Left renal cortex interstitium (tissue), 4 donors: Measurements from ENCODE around the gene ALK. TPM values are rescaled to one million over a fixed set of nuclear protein-coding genes. Genes with fewer than 3 reads are reported as not detected.

Experiments
- DNase-seq, 4 donors: peaks; one replicate each; pipeline ENCODE4 v3.0.0-alpha.2; 2013; ENCODE audit warnings: low read depth in 4 of 4, low spot score in 2 of 4, missing footprints in 1 of 4
- polyA plus RNA-seq, 4 donors: library from polyadenylated mRNA; unstranded; fragments of 120-200 nt; gene quantifications; one replicate each; pipeline ENCODE4 v1.2.1, GENCODE V29; 2013; ENCODE audit not compliant: insufficient read length in 4 of 4

Gene ALK
- under 1 TPM; 0.24 to 0.68 (median 0.31) TPM for polyA plus RNA-seq

DNA sequence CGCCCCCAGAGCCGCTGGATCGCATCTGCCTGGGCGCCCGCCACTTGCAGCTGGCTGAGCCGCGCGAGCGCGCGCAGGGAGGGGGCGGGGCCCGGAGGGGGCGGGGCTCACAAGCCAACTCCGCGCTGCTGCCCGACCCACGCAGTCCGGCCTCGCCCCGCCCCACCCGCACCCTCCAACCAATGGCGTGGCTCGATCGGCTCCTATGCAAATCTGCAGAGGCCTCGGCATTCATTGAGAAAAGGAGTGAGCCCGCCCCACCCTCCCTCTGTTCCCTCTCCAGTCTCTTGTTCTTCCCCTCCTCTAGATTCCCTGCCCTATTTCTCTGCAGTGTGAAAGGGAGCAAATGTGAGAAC, at the start of gene ALK:
Gene ALK (minus strand): TSS at position 27 of the 356 bp plus-strand sequence. CDS start 927 bp downstream, outside the sequence.
- DNase-seq, result peak in 3 of 4 donors; percentile 68 to 86 (median 75)

DNA sequence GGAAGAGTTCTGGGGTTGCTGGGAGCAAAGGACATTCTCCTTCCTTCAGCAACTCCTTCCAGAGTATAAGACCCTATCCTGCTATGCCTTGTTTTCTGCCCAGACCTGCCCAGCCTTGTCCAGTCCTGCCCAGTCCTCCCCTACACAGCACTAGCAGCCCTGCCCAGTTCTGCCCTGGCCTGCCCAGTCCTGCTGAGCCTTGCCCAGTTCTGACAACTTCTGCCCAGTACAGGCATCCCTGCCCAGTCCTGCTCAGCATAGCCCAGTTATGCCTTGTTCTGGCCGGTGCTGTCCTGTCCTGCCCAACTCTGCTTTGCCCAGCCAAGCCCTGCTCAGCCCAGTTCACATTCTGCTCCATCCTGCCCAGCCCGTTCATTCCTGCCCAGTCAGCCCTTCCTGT, 44.9 kb upstream of the ALK start:
- no peak for DNase-seq

DNA sequence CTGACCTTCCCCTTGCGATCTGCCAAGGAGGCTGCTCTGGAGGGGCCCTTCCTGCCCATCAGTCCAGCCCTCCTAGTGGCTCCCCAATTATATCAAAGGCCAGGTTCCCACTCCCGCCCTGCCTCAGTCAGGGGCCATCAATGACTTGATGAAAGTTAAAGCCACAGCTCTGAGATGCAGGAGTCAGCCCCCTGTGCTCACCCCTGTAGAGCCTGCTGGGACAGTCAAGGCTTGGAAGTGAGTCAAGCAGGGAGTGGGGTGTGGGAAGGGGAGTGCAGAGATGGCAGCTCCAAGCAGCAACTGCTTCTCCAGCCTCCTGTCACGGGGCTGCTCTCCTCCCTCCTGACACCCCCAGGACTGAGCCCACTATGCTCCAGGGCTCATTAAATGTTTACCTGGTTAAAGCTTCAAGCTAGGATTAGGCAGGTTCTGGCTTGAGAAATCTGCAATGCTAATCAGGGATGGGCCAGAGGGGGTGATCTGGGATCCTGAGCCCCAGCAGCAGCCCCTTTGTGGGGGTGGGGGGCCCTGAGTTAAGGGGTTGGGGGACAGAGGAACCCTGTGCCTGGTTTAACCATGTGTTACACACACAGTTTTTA, 42.7 kb upstream of the ALK start:
- DNase-seq, result no peak

DNA sequence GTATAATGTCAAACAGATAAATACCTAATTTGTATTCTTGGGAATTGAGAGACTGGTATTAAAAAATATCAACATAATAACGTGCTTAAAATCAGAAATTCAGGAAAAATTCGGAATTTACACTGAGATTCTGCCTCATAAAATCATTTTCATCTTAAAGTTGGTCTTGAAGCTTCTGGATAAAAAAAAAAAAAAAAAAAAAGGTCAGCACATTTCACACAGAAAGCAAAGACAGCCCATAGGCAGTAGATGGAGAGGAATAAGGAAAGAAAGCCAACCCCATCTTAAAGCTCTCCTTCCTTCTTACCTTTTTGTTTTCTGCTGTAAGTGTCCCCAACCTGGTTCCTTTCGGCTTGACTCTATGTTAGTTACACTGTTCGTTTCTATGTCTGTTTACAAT, 41.5 kb upstream of the ALK start:
- no peak for DNase-seq

DNA sequence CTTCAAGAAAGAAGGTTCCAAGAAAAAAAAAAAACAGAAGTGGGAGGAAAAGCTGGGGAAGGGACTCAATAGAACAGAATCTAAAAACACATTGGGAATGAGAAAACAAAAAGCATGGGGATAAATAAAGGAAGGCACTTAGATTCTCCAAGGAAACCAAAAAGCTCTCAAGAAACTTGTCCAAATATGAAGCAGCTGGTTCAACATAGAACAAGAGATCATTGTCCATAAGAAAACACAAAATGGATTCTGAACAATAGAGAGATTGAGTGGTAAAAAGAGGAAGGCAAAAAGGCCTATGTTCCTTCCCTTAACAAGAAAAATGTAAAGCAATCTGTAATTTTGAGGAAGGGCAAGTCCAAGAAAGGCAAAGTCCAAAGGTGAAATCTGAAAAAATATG, 32.9 kb upstream of the ALK start:
- no peak for DNase-seq

DNA sequence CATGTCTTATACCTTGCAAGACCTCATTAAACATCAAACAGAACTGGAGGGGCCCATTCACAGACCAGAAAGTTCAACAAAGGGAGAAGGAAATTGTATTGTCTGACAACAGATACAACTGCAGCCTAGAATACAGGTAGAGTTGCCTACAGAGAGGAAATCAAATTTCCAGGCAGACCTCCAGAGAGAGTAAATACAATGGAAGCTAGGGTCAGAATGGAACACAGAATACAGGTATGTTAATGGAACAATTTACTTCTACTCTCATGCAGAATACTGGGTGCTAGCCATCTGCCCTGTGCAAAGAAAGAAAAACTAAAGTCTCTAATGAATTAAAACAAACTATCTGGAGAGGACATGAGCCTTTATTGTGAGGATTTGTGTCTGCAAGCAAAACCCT, 31.6 kb upstream of the ALK start:
- no peak for DNase-seq

DNA sequence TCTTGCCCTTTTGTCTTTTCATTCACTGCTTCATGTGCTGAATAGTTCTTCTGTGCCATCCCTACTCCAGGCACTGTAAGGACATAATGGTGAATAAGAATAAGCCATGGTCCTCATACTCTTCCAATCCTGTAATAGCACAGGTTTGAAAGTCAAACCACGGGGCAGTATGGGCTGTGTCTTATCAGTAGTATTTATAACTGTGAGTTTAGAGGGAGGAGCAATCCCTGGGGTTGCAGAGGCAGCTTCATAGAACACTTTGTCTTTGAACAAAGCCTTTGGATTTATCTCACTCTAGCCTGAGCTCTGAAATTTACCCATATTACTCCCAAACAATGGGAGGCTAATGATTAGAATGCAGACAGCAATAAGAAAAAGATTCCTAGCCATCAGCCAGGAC, 30.2 kb upstream of the ALK start:
- DNase-seq, result no peak

DNA sequence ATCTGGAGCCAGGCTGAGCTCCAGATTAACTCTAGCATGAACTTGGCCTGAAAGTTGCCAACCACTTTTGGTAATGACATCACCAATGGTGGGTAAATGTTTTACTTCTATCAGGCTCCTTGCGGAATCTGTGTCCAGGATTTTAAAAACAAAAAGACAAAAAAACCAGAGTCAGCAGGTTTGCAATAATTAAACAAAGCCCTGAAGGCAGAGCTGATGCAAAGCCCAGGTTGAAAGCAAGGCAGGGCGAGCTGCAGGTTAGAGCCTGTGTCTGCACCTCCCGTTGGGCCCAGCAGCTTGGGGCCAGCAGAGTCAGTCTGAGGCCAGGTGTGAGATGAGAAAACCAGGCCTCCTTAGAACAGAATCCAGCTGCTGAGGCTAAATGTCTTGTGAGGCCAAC, 29.1 kb upstream of the ALK start:
- peak in 1 of 4 donors; percentile 0 for DNase-seq

DNA sequence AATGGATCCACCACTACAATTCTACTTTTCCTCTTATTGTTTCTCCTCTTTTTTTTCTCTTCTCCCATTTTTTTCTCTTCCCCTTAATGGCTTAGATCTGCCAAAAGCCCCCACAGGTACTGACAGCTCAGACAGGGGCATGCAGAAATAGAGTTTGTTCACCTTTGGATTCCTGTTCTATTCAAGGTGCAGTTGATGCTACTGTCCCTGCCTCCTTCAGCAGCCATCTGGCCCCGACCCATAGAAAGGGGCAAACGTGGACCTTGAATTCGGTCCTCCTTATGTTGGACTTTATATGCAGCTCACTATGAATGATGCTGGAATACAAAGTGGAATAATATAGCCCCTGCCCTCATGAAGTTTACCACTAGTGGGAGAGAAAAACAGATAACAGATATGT, 27.7 kb upstream of the ALK start:
- no peak for DNase-seq

DNA sequence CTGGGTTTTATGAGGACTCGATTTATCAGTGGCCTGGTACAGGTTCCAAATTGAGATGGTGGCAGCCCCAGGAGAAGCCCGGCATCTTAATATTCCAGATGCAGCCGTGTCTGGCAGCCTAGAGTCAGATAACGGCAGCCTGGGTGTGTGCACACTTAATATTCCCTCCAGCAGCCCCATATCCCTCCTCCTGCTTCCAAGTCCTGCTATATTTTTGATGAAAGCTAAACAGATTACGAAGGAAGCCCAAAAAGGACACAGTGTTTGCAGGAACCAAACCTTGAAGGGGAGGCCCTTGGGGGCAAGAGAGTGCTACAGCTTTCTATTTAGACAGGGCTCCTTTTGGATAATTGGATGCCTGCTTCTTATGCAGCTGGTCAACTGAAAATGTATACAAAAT, 25.1 kb upstream of the ALK start:
- no peak for DNase-seq

DNA sequence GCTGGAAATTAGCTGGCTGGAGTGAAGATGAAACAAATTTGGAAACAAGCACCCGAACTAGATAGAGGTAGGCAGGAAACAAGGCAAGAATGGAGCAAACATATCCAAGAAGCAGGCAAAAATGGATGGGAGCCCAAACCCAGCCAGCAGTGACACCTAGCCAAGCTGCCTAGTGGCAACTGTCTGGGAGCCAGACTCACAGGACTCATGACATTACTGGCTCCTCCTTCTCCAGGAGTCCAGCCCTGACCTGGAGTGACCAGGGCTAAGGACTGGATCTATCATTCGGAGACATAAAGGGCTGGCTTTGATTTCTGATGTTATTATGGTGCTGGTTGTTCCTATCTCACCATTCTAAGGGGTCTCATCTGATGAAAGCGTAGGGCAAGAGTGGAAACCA, 21.3 kb upstream of the ALK start:
- DNase-seq, result no peak

DNA sequence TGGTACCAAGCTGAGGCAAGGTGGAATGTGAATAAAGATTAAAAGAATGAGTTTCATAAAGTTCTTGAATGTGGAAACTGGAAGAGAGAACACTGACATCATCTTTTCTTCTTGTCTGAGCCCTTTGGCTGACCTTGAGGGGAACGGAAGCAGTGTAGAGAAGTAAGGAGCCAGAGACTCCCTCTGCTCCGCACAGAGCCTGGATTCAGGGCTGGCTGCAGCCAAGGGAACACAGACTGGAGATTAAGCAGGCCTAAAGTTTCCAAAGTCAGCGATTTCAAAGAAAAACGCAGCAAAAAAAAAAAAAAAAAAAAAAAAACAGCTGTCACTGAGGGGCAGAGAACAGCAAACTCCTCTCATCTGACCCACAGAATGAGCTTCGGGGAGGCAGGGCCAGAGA, 19.3 kb upstream of the ALK start:
- no peak for DNase-seq

DNA sequence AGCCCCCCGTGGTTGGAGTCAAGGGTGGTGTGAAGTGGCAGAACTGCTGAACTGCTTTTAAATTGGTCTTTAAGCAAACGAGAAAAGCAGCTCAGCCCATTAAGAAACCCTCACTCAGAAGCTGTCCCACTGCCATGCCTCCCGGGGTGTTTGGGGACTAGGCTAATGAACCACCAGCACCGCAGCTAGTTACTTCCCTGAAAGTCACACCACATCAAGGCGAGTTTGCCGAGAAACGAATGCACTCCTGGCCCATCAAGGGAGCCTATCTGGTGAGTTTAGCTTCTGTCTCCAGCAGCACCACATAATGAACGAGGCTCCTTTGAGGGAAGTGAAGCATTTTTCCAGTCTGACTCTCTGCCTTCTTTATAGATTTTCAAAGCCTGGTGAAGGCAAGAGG, 14.6 kb upstream of the ALK start:
- no peak for DNase-seq

DNA sequence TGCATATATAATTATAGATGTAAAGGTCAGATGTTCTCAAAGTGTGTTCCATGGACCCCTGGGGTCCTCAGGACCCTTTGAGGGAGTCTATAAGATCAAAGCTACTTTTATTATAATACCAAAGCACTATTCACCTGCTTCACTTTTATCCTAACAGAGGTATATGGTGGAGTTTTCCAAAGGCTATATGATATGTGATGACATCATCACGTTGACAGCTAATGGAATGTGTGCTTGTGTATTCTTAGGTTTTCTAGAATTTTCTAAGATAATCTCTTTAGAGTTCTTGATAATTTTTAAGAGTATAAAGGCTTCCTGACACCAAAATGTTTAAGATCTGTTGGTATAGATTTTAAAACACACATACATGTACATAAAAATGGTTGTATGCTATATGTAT, 10.4 kb upstream of the ALK start:
- no peak for DNase-seq

DNA sequence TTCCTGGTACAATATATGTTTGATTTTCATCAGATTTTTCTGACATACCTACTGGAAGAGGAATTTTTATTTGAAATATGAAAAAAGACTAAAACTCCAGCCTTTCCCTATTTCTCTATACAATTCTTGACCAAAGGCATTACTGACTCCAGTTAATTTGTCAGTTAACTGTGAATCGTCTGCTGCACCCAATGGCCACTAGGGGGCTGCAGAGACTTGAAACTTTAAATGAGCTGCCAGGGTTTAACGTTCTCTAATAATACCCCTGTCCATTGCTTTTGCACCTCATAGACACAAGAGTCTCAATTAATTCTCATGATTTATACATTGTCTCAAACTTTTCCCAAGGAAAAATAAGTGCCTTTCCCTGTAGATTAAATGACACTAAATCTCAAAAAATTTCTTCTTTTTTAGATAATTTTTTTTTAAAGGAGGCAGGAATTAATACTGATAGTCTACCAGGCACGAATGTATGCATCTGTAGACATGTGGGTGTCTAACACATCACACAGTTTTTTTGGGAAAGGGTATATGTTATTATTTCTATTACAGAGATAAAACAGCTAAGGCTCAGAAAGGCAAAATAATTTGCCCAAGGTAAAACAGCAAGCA, 1.8 kb upstream of the ALK start:
- peak in 2 of 4 donors; percentile 36 to 56 for DNase-seq

DNA sequence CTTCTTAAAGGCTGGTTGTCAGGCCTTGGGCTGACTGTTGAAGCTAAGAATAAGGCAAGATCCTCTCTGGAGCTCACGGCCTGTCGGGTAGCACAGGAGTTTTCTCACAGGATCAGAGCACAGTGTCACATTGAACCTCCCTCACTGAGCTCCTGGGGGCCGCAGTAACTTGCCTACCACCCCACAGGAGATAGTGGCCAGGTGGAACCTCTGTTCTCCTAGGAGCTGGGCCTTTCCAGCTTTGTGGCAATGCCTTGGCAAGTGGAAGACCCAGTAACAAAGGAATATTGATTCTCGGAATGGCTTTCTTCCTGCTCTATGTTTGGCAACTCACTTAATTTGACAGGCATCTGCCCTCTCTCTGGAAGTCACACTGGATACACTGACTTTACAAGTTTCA, 1.2 kb upstream of the ALK start:
- no peak for DNase-seq

DNA sequence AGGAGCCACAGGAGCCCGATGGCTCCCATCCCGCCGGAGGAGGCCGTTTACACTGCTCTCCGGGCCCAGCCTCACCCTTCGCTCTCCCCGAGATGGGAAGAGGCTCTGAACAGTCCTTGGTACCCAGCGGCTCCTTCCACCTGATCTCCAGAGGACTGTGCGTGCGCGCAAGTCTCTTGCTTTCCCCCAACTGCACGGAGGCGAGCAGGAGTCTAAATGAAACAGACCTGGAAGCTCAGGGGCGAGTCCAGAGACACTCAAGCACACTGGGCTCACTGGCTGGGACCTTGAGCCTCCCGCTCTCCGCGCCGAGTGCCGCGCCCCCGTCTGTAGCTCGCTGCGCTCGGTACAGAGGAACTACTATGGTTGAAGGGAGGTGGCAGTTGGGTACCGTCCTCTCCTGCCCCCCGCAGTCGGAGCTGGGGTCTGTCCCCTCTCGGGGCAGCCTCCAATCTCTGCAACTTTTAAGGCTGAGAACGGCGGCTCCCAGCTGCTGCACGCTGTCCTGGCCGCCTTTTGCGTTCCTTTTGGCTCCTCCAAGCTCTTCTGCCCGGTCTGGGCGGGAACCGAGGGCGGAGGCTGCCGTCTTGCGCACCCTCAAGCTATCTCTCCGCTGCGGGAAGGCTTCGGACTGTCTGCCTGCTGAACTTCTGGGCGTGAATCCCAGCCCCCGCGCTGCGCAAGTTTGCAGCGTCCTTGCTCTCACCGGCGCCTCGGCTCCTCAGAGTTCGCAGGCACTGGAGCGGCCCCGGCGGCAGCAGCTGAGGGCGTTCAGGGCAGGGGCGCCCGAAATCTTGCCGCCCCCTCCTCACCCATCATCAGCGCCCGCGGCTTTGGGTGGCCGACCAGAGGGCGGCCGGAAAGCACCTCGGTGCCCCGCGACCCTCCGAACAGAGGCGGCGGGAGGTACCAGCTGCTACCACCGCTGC, 491 bp downstream of the ALK start:
- no peak for DNase-seq

DNA sequence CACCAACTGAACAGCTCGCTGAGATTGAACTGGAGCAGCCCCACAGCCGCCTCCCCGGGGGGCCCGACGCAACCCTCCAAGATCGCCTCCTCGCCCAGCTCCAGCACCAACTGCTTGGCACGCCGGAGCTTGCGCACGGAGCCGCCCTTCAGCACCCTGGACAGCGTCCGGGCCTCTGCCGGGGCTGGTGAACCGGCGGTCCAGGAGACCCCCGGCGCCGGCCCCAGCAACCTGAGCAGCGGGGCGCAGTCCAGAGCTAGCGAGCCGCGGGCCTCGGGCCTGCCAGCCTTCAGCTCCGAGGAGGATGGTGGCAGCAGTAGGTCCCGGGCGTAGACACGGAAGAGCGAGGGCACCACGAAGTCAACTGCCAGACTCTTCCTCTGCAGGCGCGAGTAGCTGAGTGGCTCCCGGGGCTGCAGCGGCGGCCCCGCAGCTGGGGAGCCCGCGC, 1.2 kb downstream of the ALK start:
- peak in 3 of 4 donors; percentile 54 to 75 (median 68) for DNase-seq

DNA sequence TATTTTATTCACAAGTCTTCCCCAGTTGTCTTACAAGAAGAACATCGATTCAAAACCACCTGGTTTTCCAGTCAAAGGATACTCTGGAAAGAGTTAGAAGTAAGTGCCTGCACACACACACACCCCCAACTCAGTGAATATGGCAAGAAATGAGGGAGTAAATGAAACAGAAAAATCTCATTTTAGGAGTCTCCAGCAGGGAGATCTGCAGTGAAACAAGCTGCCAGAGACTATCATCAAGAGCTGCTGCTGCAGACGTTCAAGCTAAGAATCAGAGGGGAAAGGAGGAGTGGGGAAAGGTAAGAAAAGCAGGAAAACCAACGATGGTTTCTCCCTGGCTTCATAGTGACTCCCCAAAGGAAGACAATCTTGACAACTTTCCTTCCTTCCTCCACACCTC, 2.4 kb downstream of the ALK start:
- no peak for DNase-seq

DNA sequence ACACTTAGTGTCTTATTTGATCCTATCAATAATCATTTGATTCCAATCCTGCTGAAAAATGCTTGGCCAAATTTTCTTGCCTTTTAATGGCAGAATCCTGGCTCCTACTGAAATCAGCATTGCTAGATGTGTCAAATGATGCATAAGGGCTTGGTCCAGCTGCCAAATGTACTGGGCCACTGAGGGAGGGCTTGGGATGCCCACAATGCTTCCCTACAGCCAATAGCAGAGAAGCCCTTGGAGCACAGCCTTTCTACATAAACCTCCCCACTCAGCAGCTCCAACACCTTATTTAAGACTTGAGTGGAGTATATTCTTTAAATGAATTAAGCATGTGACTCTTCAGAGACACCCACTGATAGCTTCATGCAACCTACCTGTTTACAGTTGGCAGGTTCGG, 3.6 kb downstream of the ALK start:
- no peak for DNase-seq

DNA sequence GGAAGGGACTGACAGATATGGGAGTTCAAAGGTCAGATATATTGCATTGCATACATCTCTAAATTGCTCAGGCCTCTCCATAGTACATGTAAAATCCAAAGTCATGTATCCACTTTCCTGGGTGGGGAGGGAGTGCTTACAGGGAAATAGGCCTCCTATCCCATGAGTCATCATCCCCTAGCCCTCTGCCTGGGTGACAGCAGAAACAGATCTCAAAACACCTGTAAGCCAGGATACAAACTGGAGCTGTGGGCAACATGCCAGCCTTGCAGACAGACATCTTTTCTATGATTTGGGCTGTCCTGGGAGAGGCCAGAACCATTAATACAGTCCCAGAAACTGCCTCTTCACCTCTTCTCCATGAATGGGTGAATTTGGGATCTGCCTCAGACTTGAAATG, 4.8 kb downstream of the ALK start:
- DNase-seq, result no peak

DNA sequence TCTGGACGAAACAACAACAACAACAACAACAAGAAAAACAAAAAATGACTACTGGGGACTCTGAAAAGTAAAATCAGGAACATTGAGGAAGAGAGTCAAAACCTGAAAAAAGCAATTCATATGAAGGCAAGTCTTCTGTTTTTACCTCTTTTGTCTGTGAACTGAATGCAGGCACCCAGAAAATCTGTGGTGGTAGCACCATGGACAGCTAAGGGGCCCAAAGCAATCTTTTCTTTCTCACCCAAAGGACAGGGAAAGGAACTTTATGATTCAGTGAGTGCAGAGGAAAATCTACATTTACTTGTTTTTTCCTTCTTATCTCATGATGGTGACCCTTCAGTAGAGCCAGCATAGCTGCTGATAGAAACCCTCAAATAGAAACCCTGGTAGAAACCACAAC, 10.4 kb downstream of the ALK start:
- no peak for DNase-seq
